Ishikawa (cell line): ENCODE results near the gene MTRFR.

Experiments
- CEBPB ChIP-seq: IDR thresholded peaks from 2 replicates; pipeline ENCODE4 v1.6.1; 2012
- EP300 ChIP-seq: IDR thresholded peaks from 2 replicates; pipeline ENCODE4 v1.6.1; 2012; ENCODE audit warnings: borderline replicate concordance
- NFIC ChIP-seq: IDR thresholded peaks from 2 replicates; pipeline ENCODE4 v1.6.1; 2012
- USF1 ChIP-seq: IDR thresholded peaks from 2 replicates; pipeline ENCODE4 v1.6.1; 2012
- YY1 ChIP-seq: IDR thresholded peaks from 2 replicates; pipeline ENCODE4 v1.6.1; 2012; ENCODE audit warnings: low read depth
- ZBTB7A ChIP-seq: IDR thresholded peaks from 2 replicates; pipeline ENCODE4 v1.6.1; 2012; ENCODE audit warnings: low read depth
- TF ChIP-seq, protein P1 (sequence below): IDR thresholded peaks from 2 replicates; pipeline ENCODE4 v1.6.1; 2012; ENCODE audit warnings: low read depth, mild to moderate bottlenecking
- TF ChIP-seq, protein P2 (sequence below): IDR thresholded peaks from 2 replicates; pipeline ENCODE4 v1.6.1; 2012

DNA sequence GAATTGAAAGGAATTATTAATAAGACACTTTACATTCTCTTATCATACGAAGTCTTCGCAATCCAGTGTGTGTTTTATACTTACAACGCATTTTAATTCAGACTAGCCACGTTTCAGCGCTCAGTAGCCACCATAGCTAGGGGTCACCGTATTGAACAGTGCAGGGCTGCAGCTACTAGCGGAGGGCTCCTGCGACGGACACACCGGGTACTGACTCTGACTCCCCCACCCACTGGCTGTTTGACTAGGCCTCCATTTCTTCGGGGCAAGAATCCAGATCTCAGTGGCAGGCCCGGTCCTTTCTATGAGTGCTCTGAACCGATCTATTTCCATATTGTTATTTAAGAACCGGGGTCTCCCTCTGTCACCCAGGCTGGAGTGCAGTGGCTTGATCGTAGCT lies 39.9 kb downstream of the MTRFR start:
- TF ChIP-seq, protein P1, sequence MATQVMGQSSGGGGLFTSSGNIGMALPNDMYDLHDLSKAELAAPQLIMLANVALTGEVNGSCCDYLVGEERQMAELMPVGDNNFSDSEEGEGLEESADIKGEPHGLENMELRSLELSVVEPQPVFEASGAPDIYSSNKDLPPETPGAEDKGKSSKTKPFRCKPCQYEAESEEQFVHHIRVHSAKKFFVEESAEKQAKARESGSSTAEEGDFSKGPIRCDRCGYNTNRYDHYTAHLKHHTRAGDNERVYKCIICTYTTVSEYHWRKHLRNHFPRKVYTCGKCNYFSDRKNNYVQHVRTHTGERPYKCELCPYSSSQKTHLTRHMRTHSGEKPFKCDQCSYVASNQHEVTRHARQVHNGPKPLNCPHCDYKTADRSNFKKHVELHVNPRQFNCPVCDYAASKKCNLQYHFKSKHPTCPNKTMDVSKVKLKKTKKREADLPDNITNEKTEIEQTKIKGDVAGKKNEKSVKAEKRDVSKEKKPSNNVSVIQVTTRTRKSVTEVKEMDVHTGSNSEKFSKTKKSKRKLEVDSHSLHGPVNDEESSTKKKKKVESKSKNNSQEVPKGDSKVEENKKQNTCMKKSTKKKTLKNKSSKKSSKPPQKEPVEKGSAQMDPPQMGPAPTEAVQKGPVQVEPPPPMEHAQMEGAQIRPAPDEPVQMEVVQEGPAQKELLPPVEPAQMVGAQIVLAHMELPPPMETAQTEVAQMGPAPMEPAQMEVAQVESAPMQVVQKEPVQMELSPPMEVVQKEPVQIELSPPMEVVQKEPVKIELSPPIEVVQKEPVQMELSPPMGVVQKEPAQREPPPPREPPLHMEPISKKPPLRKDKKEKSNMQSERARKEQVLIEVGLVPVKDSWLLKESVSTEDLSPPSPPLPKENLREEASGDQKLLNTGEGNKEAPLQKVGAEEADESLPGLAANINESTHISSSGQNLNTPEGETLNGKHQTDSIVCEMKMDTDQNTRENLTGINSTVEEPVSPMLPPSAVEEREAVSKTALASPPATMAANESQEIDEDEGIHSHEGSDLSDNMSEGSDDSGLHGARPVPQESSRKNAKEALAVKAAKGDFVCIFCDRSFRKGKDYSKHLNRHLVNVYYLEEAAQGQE = no peak
- TF ChIP-seq USF1 (no peak), NFIC (no peak), ZBTB7A (no peak), EP300 (no peak), YY1 (no peak), CEBPB (no peak)
- TF ChIP-seq, protein P2, sequence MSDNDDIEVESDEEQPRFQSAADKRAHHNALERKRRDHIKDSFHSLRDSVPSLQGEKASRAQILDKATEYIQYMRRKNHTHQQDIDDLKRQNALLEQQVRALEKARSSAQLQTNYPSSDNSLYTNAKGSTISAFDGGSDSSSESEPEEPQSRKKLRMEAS = no peak
